PC-9 (cell line): Measurements from ENCODE around the gene UBXN6. TPM values are rescaled to one million over a fixed set of nuclear protein-coding genes. Genes with fewer than 3 reads are reported as not detected.

ENCODE experiments used
- BruUV-seq: library from RNA; stranded (reverse); fragments of 400-500 nt; replicated peaks from 2 replicates; lab custom pipeline; 2021; lab: Mats Ljungman, UMichigan
- CTCF ChIA-PET: fragments of 300-600 bp; sonication (Branson Sonifier 250); formaldehyde crosslinking; loops from one replicate; lab custom pipeline; 2022; ENCODE audit warnings: antibody characterized with exemption; lab: Charles Lee
- POLR2A ChIA-PET: fragments of 300-600 bp; sonication (Branson Sonifier 250); formaldehyde crosslinking; loops from one replicate; lab custom pipeline; 2022; ENCODE audit warnings: antibody characterized with exemption; ENCODE audit not compliant: unreplicated experiment; lab: Charles Lee
- DNase-seq, 2 experiments: peaks; one replicate each; pipeline versions ENCODE4 v3.0.0 to v3.0.0-alpha.2; 2015 to 2022; ENCODE audit warnings: mixed read lengths in 1 of 2
- H2AFZ ChIP-seq: fragments of 200-600 bp; sonication (generic); 2 replicates; pipeline ENCODE4 v1.8.1; 2017; ENCODE audit warnings: antibody characterized with exemption
- H3F3A ChIP-seq: fragments of 200-600 bp; sonication (generic); 2 replicates; pipeline ENCODE4 v1.8.1; 2017; ENCODE audit warnings: antibody characterized with exemption, mild to moderate bottlenecking, low read depth; ENCODE audit not compliant: insufficient read depth
- H3K27ac ChIP-seq: fragments of 200-600 bp; sonication (generic); 2 replicates; pipeline ENCODE4 v1.6.1; 2016; ENCODE audit warnings: mixed run types
- H3K27me3 ChIP-seq: fragments of 200-600 bp; sonication (generic); 2 replicates; pipeline ENCODE4 v1.6.1; 2016; ENCODE audit warnings: low read depth, mixed run types; ENCODE audit not compliant: insufficient read depth
- H3K36me3 ChIP-seq: fragments of 200-600 bp; sonication (generic); 2 replicates; pipeline ENCODE4 v1.6.1; 2016; ENCODE audit warnings: low read depth, mixed run types
- H3K4me1 ChIP-seq: fragments of 200-600 bp; sonication (generic); replicated peaks from 2 replicates; pipeline ENCODE4 v1.6.1; 2016; ENCODE audit warnings: mixed run types; ENCODE audit not compliant: insufficient read depth
- H3K4me2 ChIP-seq: fragments of 200-600 bp; sonication (generic); 2 replicates; pipeline ENCODE4 v1.6.1; 2017; ENCODE audit warnings: mixed run types
- H3K4me3 ChIP-seq: fragments of 200-600 bp; sonication (generic); 2 replicates; pipeline ENCODE4 v1.6.1; 2016; ENCODE audit warnings: mixed run types
- H3K79me2 ChIP-seq: fragments of 200-600 bp; sonication (generic); 2 replicates; pipeline ENCODE4 v1.6.1; 2017; ENCODE audit warnings: low read depth, mixed run types
- H3K9me2 ChIP-seq: fragments of 200-600 bp; sonication (generic); 2 replicates; pipeline ENCODE4 v1.8.1; 2017; ENCODE audit warnings: mild to moderate bottlenecking; ENCODE audit not compliant: insufficient read depth
- H3K9me3 ChIP-seq: fragments of 200-600 bp; sonication (generic); 2 replicates; pipeline ENCODE4 v1.8.1; 2016; ENCODE audit warnings: low read depth; ENCODE audit not compliant: insufficient read depth
- H4K20me1 ChIP-seq: fragments of 200-600 bp; sonication (generic); 2 replicates; pipeline ENCODE4 v1.8.1; 2017; ENCODE audit not compliant: insufficient read depth
- EZH2 ChIP-seq: fragments of 200-600 bp; sonication (generic); IDR thresholded peaks from 2 replicates; pipeline ENCODE4 v1.8.0; 2017; ENCODE audit warnings: antibody characterized with exemption, low read depth
- intact Hi-C: fragments of 100-400 bp; cut with micrococcal nuclease; formaldehyde crosslinking; loops from one replicate; pipeline ENCODE4 v1.10.0; 2022; ENCODE audit not compliant: unreplicated experiment
- total RNA-seq: library from RNA; stranded (reverse); gene quantifications from 2 replicates; pipeline ENCODE4 v1.2.3, GENCODE V29; 2021
- TF ChIP-seq, protein P1 (sequence below): fragments of 200-600 bp; sonication (generic); conservative IDR thresholded peaks from 2 replicates; pipeline ENCODE4 v1.6.1; 2017; ENCODE audit warnings: mixed run types, antibody characterized with exemption, mild to moderate bottlenecking, moderate library complexity

The UBXN6 gene
- total RNA-seq, 1 experiment from 2014 or later, result 79.4 TPM

DNA sequence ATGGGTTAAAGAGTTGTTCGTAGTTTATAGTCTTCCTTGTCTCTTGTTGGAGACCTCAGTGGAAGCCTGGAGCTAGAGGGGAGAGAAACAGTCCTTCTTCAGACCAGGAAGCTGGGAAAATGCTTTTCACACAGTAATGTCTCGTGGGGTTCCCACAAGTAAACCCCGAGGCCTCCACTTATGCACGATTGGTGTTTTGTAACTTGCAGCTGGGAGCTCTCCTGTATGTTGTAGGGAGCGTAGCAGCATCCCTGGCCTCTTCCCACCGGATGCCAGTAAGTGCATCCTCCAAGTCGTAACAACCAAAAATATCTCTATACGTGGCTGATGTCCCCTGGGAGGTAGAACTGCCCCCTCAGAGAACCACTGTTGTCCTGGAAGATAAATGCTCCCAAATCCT, 51.6 kb downstream of the UBXN6 start:
- Histone ChIP-seq H3K27me3 (no peaks in the 10 kb centered on the region), H3K9me2 (no peaks in the 10 kb centered on the region), H3K4me2 (no peak overlapping the region), H2AFZ (no peak overlapping the region), H3K9me3 (no peaks in the 10 kb centered on the region), H3K27ac (no peak overlapping the region), H3F3A (0 out of 2 replicates have a peak, but pooled peaks cover 6% of the 10 kb centered on the region), H3K79me2 (peaks cover 42% of the 10 kb centered on the region), H4K20me1 (no peaks in the 10 kb centered on the region), H3K4me3 (no peak overlapping the region), H3K36me3 (no peaks in the 10 kb centered on the region), H3K4me1 (peaks cover 16% of the 10 kb centered on the region)
- BruUV-seq, result no TSS peak
- TF ChIP-seq, protein P1, sequence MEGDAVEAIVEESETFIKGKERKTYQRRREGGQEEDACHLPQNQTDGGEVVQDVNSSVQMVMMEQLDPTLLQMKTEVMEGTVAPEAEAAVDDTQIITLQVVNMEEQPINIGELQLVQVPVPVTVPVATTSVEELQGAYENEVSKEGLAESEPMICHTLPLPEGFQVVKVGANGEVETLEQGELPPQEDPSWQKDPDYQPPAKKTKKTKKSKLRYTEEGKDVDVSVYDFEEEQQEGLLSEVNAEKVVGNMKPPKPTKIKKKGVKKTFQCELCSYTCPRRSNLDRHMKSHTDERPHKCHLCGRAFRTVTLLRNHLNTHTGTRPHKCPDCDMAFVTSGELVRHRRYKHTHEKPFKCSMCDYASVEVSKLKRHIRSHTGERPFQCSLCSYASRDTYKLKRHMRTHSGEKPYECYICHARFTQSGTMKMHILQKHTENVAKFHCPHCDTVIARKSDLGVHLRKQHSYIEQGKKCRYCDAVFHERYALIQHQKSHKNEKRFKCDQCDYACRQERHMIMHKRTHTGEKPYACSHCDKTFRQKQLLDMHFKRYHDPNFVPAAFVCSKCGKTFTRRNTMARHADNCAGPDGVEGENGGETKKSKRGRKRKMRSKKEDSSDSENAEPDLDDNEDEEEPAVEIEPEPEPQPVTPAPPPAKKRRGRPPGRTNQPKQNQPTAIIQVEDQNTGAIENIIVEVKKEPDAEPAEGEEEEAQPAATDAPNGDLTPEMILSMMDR, result no peak
- no peak for TF ChIP-seq EZH2
- intact Hi-C loops, result no loop called here
- no peak for DNase-seq
- CTCF ChIA-PET, result no interaction called here
- POLR2A ChIA-PET, result interaction anchor here (0.6 kb wide), 1 partner anchor 122 kb away, joined by 7 read pairs; no protein-coding TSS in a partner anchor

DNA sequence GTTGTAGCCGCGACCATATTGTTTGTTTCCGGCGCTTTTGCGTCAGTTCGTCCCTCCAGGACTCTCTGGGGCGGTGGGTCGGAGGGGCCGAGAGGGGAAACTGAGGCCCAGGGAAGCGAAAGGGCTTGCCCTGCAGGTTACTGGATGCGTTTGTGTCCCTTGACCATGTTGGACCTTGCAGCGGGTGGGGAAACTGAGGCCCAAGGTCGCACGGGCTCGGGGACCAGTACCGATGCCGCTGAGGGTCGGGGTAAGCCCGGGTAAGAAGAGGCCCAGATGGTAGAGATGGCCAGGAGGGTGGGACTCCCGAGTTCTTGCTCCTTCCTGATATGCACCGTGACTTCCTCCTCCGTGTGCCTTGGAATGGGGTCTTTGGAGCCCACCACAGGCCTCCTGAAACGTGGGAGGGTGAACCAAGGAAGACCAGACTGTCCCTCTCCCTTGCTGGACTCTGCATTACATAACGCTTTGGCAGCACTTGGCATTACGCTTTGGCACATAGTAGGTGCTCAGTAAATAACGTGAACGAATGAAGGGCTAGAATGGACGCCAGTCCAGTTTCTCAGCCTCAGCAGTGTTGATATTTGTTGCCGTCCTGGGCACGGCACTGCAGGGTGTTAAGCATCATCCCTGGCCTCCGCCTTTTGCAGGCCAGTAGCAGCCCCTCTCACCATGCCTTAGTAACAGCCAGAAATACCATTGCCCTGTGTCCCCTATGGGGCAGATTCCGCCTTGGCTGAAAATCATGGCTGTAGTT, 54.4 kb downstream of the UBXN6 start:
- H3K9me2 ChIP-seq, result no peaks in the 10 kb centered on the region
- 0 out of 2 replicates have a peak, but pooled peaks cover 6% of the 10 kb centered on the region for H3F3A ChIP-seq
- H3K9me3 ChIP-seq, result no peaks in the 10 kb centered on the region
- H3K4me2 ChIP-seq, result peak overlapping the region; percentile 84
- ChIA-PET CTCF (no interaction called here), POLR2A (no interaction called here)
- no TSS peak for BruUV-seq
- intact Hi-C loops, result loop anchor here (2.0 kb wide), 1 partner anchor 60 kb away; the partner anchor contains the start of gene MPND
- H3K4me3 ChIP-seq, result peak overlapping the region; percentile 86
- H4K20me1 ChIP-seq, result peaks cover 8% of the 10 kb centered on the region; the same call in 1 of the 2 replicates
- H3K27ac ChIP-seq, result no peak overlapping the region
- H3K4me1 ChIP-seq, result peaks cover 20% of the 10 kb centered on the region
- peak overlapping the region; percentile 81 for H2AFZ ChIP-seq
- no peak for DNase-seq
- TF ChIP-seq EZH2, result no peak
- TF ChIP-seq, protein P1, result no peak
- H3K27me3 ChIP-seq, result no peaks in the 10 kb centered on the region
- peaks cover 59% of the 10 kb centered on the region for H3K79me2 ChIP-seq
- no peaks in the 10 kb centered on the region for H3K36me3 ChIP-seq

DNA sequence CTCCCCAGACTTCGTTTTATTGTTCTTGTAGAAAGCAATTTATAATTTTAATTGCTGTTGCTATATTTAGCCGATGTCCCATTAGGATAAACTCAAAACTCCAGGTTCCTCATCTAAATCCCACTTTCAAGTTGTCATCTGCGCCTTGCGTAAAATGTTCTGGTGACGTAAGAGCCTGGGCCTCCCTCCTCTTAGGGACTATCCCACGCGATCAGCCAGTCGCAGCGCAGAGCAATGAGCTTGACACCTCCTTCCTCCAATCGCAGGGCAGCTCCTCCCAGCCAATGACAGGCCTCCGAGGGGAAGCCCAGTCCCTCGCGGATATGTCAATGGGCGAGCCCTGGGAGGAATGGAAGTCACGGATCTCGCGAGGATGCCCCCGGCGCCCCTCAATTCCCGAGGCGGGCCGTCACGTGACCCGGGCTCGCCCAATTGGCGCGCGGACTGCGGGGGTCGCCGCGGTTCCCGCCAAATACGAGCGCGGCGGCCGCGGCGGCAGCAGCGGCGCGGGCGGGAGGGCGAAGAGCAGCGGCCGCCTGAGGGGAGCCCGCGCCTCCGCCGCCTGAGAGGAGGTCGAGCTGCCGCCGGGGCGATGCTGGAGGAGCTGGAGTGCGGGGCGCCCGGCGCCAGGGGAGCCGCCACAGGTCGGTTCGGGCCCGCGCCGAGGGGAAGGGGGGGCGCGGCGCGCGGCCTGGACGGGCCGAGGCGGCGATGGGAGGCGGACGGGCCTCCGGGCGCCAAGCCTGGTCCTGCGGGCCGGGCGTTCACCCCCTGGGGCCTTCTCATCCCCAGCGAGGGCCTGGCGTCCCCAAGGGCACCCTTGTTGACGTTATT, 55.2 kb downstream of the UBXN6 start, which contains the start of gene CHAF1A:
Gene CHAF1A, plus strand, starts transcription at position 470 of the 834 bp plus-strand sequence. Its CDS starts 123 bp downstream, at position 593.
- H3K27ac ChIP-seq, result peak within 1 kb of the TSS; percentile 61
- H3F3A ChIP-seq, result 0 out of 2 replicates have a peak, but pooled peaks cover 6% of the 10 kb centered on the region
- POLR2A ChIA-PET, result interaction anchor here (0.5 to 0.7 kb wide), 5 partner anchors 14 to 857 kb away, joined by 3 to 7 read pairs (median 4); no protein-coding TSS in a partner anchor
- no peaks in the 10 kb centered on the region for H3K27me3 ChIP-seq
- intact Hi-C loops, result loop anchor here (1.0 to 2.0 kb wide), 2 partner anchors 60 to 155 kb away; partner anchors contain the start of genes MPND and YJU2
- H3K4me2 ChIP-seq, result peak within 1 kb of the TSS; percentile 96
- no peaks in the 10 kb centered on the region for H3K9me2 ChIP-seq
- CTCF ChIA-PET, result interaction anchor here (0.6 to 1.5 kb wide), 3 partner anchors 26 to 87 kb away, joined by 3 to 9 read pairs (median 3); no protein-coding TSS in a partner anchor
- peaks cover 20% of the 10 kb centered on the region for H3K4me1 ChIP-seq
- H2AFZ ChIP-seq, result peak within 1 kb of the TSS; percentile 81
- H3K79me2 ChIP-seq, result peaks cover 67% of the 10 kb centered on the region
- peaks cover 8% of the 10 kb centered on the region; the same call in 1 of the 2 replicates for H4K20me1 ChIP-seq
- no peaks in the 10 kb centered on the region for H3K9me3 ChIP-seq
- BruUV-seq, result no TSS peak
- H3K36me3 ChIP-seq, result no peaks in the 10 kb centered on the region
- peak within 1 kb of the TSS; percentile 86 for H3K4me3 ChIP-seq
- DNase-seq, result peak; percentile 96 to 97
- TF ChIP-seq EZH2, result no peak
- TF ChIP-seq, protein P1, result no peak
